Natural killer cell treated with Interleukin-12 subunit alpha and Interleukin-12 subunit beta and Interleukin-15 and Interleukin-18, amount 100 ng/mL, for 72 hours (primary cell): Measurements from ENCODE around the gene ZC3H6. TPM values are rescaled to one million over a fixed set of nuclear protein-coding genes. Genes with fewer than 3 reads are reported as not detected.

Experiments
- ATAC-seq, 2 donors: fragments of 150-1000 bp; cut with Tn5 transposase in 1 of 2; sonication (Bioruptor Pico), chemical (Tn5 transposase) in 1 of 2; 2 replicates each; pipeline ENCODE4 v1.10.0; 2021
- DNase-seq: peaks from one replicate; pipeline ENCODE4 v3.0.0; 2022; ENCODE audit warnings: low spot score
- H3K27ac Mint-ChIP-seq, 2 donors: 1 replicate in 1 of 2; 2 replicates in 1 of 2; pipeline ENCODE4 v1.8.0; 2022; ENCODE audit warnings: mixed read lengths in 2 of 2, mild to moderate bottlenecking in 1 of 2, moderate library complexity in 1 of 2
- H3K27me3 Mint-ChIP-seq, 2 donors: 1 replicate in 1 of 2; 2 replicates in 1 of 2; pipeline ENCODE4 v1.8.0; 2022; ENCODE audit warnings: mixed read lengths in 2 of 2
- H3K36me3 Mint-ChIP-seq: one replicate; pipeline ENCODE4 v1.8.0; 2022; ENCODE audit warnings: mixed read lengths
- H3K4me1 Mint-ChIP-seq, 2 donors: 1 replicate in 1 of 2; 2 replicates in 1 of 2; pipeline ENCODE4 v1.8.0; 2022; ENCODE audit warnings: low read depth in 2 of 2, mixed read lengths in 2 of 2, mild to moderate bottlenecking in 1 of 2
- H3K4me3 Mint-ChIP-seq: one replicate; pipeline ENCODE4 v1.8.0; 2022; ENCODE audit warnings: mixed read lengths
- H3K9me3 Mint-ChIP-seq: 2 replicates; pipeline ENCODE4 v1.8.0; 2022; ENCODE audit warnings: mixed read lengths
- total RNA-seq, 2 donors: library from RNA; stranded (reverse); gene quantifications; one replicate each; pipeline ENCODE4 v1.2.3, GENCODE V29; 2022

Gene ZC3H6
- total RNA-seq: 1 to 10 TPM; 2.6 to 3.4 TPM

GRCh38 chr2:112275311-112275886 lies at the start of gene ZC3H6:
TSS of gene ZC3H6 (plus strand) at chr2:112275597. CDS start at chr2:112275995, 398 bp downstream.
- Mint-ChIP-seq H3K4me3 (peak within 1 kb of the TSS; percentile 86), H3K27me3 (no peaks in the 10 kb centered on the region), H3K27ac (peak within 1 kb of the TSS; percentile 93 to 94), H3K36me3 (no peaks in the 10 kb centered on the region), H3K9me3 (no peaks in the 10 kb centered on the region), H3K4me1 (peaks cover 0 to 14% of the 10 kb centered on the region in 2 donors)
- ATAC-seq (peak; percentile 99), DNase-seq (peak; percentile 100)

- H3K4me3 Mint-ChIP-seq: no peak overlapping the region
- no peak for DNase-seq
- no peak for ATAC-seq
- no peaks in the 10 kb centered on the region for H3K27me3 Mint-ChIP-seq
- no peaks in the 10 kb centered on the region for H3K9me3 Mint-ChIP-seq
- H3K27ac Mint-ChIP-seq: no peak overlapping the region
- no peaks in the 10 kb centered on the region for H3K4me1 Mint-ChIP-seq
- peaks cover 6% of the 10 kb centered on the region for H3K36me3 Mint-ChIP-seq
These were observed 46.0 kb upstream of the ZC3H6 start for GRCh38 chr2:112229348-112229747.

- Mint-ChIP-seq H3K4me3 (no peak overlapping the region), H3K4me1 (no peaks in the 10 kb centered on the region), H3K9me3 (no peaks in the 10 kb centered on the region), H3K27ac (no peak overlapping the region), H3K27me3 (no peaks in the 10 kb centered on the region), H3K36me3 (peaks cover 6% of the 10 kb centered on the region)
- ATAC-seq (no peak), DNase-seq (no peak)
These were observed 45.0 kb upstream of the ZC3H6 start for GRCh38 chr2:112230371-112230770.

- Mint-ChIP-seq H3K27me3 (no peaks in the 10 kb centered on the region), H3K4me1 (no peaks in the 10 kb centered on the region), H3K27ac (no peak overlapping the region), H3K9me3 (no peaks in the 10 kb centered on the region), H3K36me3 (no peaks in the 10 kb centered on the region), H3K4me3 (no peak overlapping the region)
- DNase-seq: no peak
- ATAC-seq: no peak
These were observed 35.5 kb upstream of the ZC3H6 start for GRCh38 chr2:112239862-112240261.

- no peak for ATAC-seq
- H3K36me3 Mint-ChIP-seq: no peaks in the 10 kb centered on the region
- DNase-seq: no peak
These were observed 33.0 kb upstream of the ZC3H6 start for GRCh38 chr2:112242384-112242783.

GRCh38 chr2:112243233-112243632 lies 32.2 kb upstream of the ZC3H6 start:
- Mint-ChIP-seq H3K9me3 (no peaks in the 10 kb centered on the region), H3K27me3 (no peaks in the 10 kb centered on the region), H3K4me1 (no peaks in the 10 kb centered on the region), H3K27ac (no peak overlapping the region), H3K4me3 (no peak overlapping the region), H3K36me3 (no peaks in the 10 kb centered on the region)
- ATAC-seq: no peak
- no peak for DNase-seq

More at GRCh38 chr2:112242384-112242783, 33.0 kb upstream of the ZC3H6 start:
- Mint-ChIP-seq H3K4me1 (no peaks in the 10 kb centered on the region), H3K27me3 (no peaks in the 10 kb centered on the region), H3K27ac (no peak overlapping the region), H3K9me3 (no peaks in the 10 kb centered on the region), H3K4me3 (no peak overlapping the region)

- Mint-ChIP-seq H3K36me3 (no peaks in the 10 kb centered on the region), H3K27me3 (no peaks in the 10 kb centered on the region), H3K4me1 (no peaks in the 10 kb centered on the region), H3K27ac (no peak overlapping the region), H3K9me3 (no peaks in the 10 kb centered on the region), H3K4me3 (no peak overlapping the region)
- no peak for DNase-seq
- ATAC-seq: no peak
These were observed 30.5 kb upstream of the ZC3H6 start for GRCh38 chr2:112244854-112245253.

- no peaks in the 10 kb centered on the region for H3K9me3 Mint-ChIP-seq
- peaks cover 6% of the 10 kb centered on the region for H3K36me3 Mint-ChIP-seq
- peaks cover 14 to 15% of the 10 kb centered on the region in 2 donors for H3K4me1 Mint-ChIP-seq
- ATAC-seq (no peak), DNase-seq (no peak)
- H3K27me3 Mint-ChIP-seq: no peaks in the 10 kb centered on the region
- no peak overlapping the region for H3K4me3 Mint-ChIP-seq
- H3K27ac Mint-ChIP-seq: no peak overlapping the region
These were observed 24.1 kb upstream of the ZC3H6 start for GRCh38 chr2:112251271-112251670.

GRCh38 chr2:112253261-112253815 lies 22.1 kb upstream of the ZC3H6 start:
- Mint-ChIP-seq H3K36me3 (peaks cover 6% of the 10 kb centered on the region), H3K4me1 (peaks cover 14 to 15% of the 10 kb centered on the region in 2 donors), H3K4me3 (peak overlapping the region; percentile 87), H3K27ac (no peak overlapping the region), H3K27me3 (no peaks in the 10 kb centered on the region), H3K9me3 (no peaks in the 10 kb centered on the region)
- ATAC-seq (no peak), DNase-seq (no peak)

GRCh38 chr2:112254466-112255240 lies 20.7 kb upstream of the ZC3H6 start, which contains the start of gene ZC3H8:
TSS of gene ZC3H8 (minus strand) at chr2:112255042. CDS start at chr2:112254981, 61 bp downstream.
- Mint-ChIP-seq H3K27me3 (peaks cover 0 to 2% of the 10 kb centered on the region in 2 donors), H3K9me3 (no peaks in the 10 kb centered on the region), H3K4me1 (peaks cover 18% of the 10 kb centered on the region in 2 donors), H3K27ac (peak within 1 kb of the TSS; percentile 74), H3K36me3 (peaks cover 6% of the 10 kb centered on the region), H3K4me3 (peak within 1 kb of the TSS; percentile 87)
- ATAC-seq (peak; percentile 98 to 99), DNase-seq (peak; percentile 95)

GRCh38 chr2:112255875-112256274 lies 19.5 kb upstream of the ZC3H6 start:
- Mint-ChIP-seq H3K27ac (no peak overlapping the region), H3K36me3 (peaks cover 6% of the 10 kb centered on the region)
- no peak for ATAC-seq

GRCh38 chr2:112256654-112257053 lies 18.7 kb upstream of the ZC3H6 start:
- peaks cover 0 to 2% of the 10 kb centered on the region in 2 donors for H3K27me3 Mint-ChIP-seq
- peaks cover 6% of the 10 kb centered on the region for H3K36me3 Mint-ChIP-seq
- H3K27ac Mint-ChIP-seq: no peak overlapping the region
- H3K4me1 Mint-ChIP-seq: peaks cover 19% of the 10 kb centered on the region in 2 donors
- no peak overlapping the region for H3K4me3 Mint-ChIP-seq
- DNase-seq (no peak), ATAC-seq (no peak)
- H3K9me3 Mint-ChIP-seq: no peaks in the 10 kb centered on the region

More at GRCh38 chr2:112255875-112256274, 19.5 kb upstream of the ZC3H6 start:
- Mint-ChIP-seq H3K27me3 (peaks cover 0 to 2% of the 10 kb centered on the region in 2 donors), H3K4me1 (peaks cover 19% of the 10 kb centered on the region in 2 donors), H3K4me3 (peak overlapping the region; percentile 87), H3K9me3 (no peaks in the 10 kb centered on the region)
- no peak for DNase-seq

- Mint-ChIP-seq H3K9me3 (no peaks in the 10 kb centered on the region), H3K4me1 (peaks cover 19% of the 10 kb centered on the region in 2 donors), H3K36me3 (peaks cover 6% of the 10 kb centered on the region), H3K4me3 (no peak overlapping the region), H3K27ac (no peak overlapping the region), H3K27me3 (peaks cover 0 to 3% of the 10 kb centered on the region in 2 donors)
- DNase-seq (no peak), ATAC-seq (no peak)
These were observed 17.8 kb upstream of the ZC3H6 start for GRCh38 chr2:112257575-112257974.
